ENCODE results near the gene PREX1.

PREX1 gene

GRCh38 chr20:48584391-48585060 is 243.3 kb downstream of the PREX1 start:
- no peaks in the 10 kb centered on the region for H3K36me3 ChIP-seq (replicated peaks in 1 of 2; ENCODE audit: control insufficient read depth in 2 of 2, insufficient read depth in 2 of 2, low read length in 2 of 2)
- H3K14ac ChIP-seq (ENCODE audit: low read length): no peak overlapping the region
- no peak overlapping the region for H3K4me3 ChIP-seq (ENCODE audit: low read length in 2 of 2)
- H2AK5ac ChIP-seq (ENCODE audit: low read depth, low read length): no peak overlapping the region
- no peak overlapping the region for H3K9ac ChIP-seq (ENCODE audit: low read depth, low read length, poor library complexity)
- H3K4ac ChIP-seq (ENCODE audit: low read length): no peak overlapping the region
- H2BK12ac ChIP-seq (ENCODE audit: low read length): no peak overlapping the region
- WGBS, 2 donors (ENCODE audit: extremely low coverage in 2 of 2, insufficient read length in 2 of 2, insufficient replicate concordance in 1 of 2): no CpG with 5 or more reads among the region's 8 CpGs
- no peaks in the 10 kb centered on the region for H3K9me3 ChIP-seq (replicated peaks in 1 of 2; ENCODE audit: control insufficient read depth in 2 of 2, insufficient read depth in 1 of 2, low read depth in 1 of 2, low read length in 2 of 2)
- H3K79me1 ChIP-seq (ENCODE audit: low read depth, low read length): no peaks in the 10 kb centered on the region
- peaks cover 0 to 9% (median 0%) of the 10 kb centered on the region in 3 experiments for H3K27me3 ChIP-seq (ENCODE audit: control insufficient read depth in 3 of 3, insufficient read depth in 3 of 3, low read depth in 1 of 3, low read length in 3 of 3)
- H2AFZ ChIP-seq (ENCODE audit: low read length): no peak overlapping the region
- no peak for DNase-seq (ENCODE audit: low spot score)
- peaks cover 0 to 1% of the 10 kb centered on the region in 2 donors for H3K4me1 ChIP-seq (ENCODE audit: control insufficient read depth in 2 of 2, insufficient read depth in 1 of 2, low read depth in 1 of 2, low read length in 2 of 2)
- no peak overlapping the region for H4K8ac ChIP-seq (ENCODE audit: low read depth, low read length)
- H4K91ac ChIP-seq (ENCODE audit: low read depth, low read length, poor library complexity): no peak overlapping the region
- H2BK120ac ChIP-seq (ENCODE audit: low read depth, low read length): no peak overlapping the region
- H3K23ac ChIP-seq (ENCODE audit: low read depth, low read length, poor library complexity): no peak overlapping the region
- H2BK5ac ChIP-seq (ENCODE audit: low read length): no peak overlapping the region
- H3K18ac ChIP-seq (ENCODE audit: low read length): no peak overlapping the region
- H3K4me2 ChIP-seq (ENCODE audit: insufficient read depth, low read length, poor library complexity, severe bottlenecking): no peak overlapping the region
- H2BK15ac ChIP-seq (ENCODE audit: low read length): no peak overlapping the region
- no peak overlapping the region for H3K27ac ChIP-seq (replicated peaks; ENCODE audit: low read length)

- Histone ChIP-seq H3K9me3 (replicated peaks in 1 of 2; ENCODE audit: control insufficient read depth in 2 of 2, insufficient read depth in 1 of 2, low read depth in 1 of 2, low read length in 2 of 2) (no peaks in the 10 kb centered on the region), H2AK5ac (ENCODE audit: low read depth, low read length) (peak overlapping the region; percentile 35), H3K4ac (ENCODE audit: low read length) (no peak overlapping the region), H2BK12ac (ENCODE audit: low read length) (no peak overlapping the region), H4K8ac (ENCODE audit: low read depth, low read length) (no peak overlapping the region), H3K27ac (replicated peaks; ENCODE audit: low read length) (no peak overlapping the region), H4K91ac (ENCODE audit: low read depth, low read length, poor library complexity) (no peak overlapping the region), H3K4me1 (ENCODE audit: control insufficient read depth in 2 of 2, insufficient read depth in 1 of 2, low read depth in 1 of 2, low read length in 2 of 2) (peaks cover 0 to 1% of the 10 kb centered on the region in 2 donors), H3K27me3 (ENCODE audit: control insufficient read depth in 3 of 3, insufficient read depth in 3 of 3, low read depth in 1 of 3, low read length in 3 of 3) (peaks cover 0 to 9% (median 0%) of the 10 kb centered on the region in 3 experiments), H3K79me1 (ENCODE audit: low read depth, low read length) (no peaks in the 10 kb centered on the region), H2BK120ac (ENCODE audit: low read depth, low read length) (no peak overlapping the region), H2BK15ac (ENCODE audit: low read length) (no peak overlapping the region), H3K23ac (ENCODE audit: low read depth, low read length, poor library complexity) (no peak overlapping the region), H3K4me2 (ENCODE audit: insufficient read depth, low read length, poor library complexity, severe bottlenecking) (no peak overlapping the region), H3K4me3 (ENCODE audit: low read length in 2 of 2) (no peak overlapping the region), H2BK5ac (ENCODE audit: low read length) (no peak overlapping the region), H3K36me3 (replicated peaks in 1 of 2; ENCODE audit: control insufficient read depth in 2 of 2, insufficient read depth in 2 of 2, low read length in 2 of 2) (no peaks in the 10 kb centered on the region), H3K14ac (ENCODE audit: low read length) (no peak overlapping the region), H3K18ac (ENCODE audit: low read length) (peak overlapping the region; percentile 32), H2AFZ (ENCODE audit: low read length) (no peak overlapping the region), H3K9ac (ENCODE audit: low read depth, low read length, poor library complexity) (no peak overlapping the region)
- no CpG with 5 or more reads among the region's 11 CpGs for WGBS, 2 donors (ENCODE audit: extremely low coverage in 2 of 2, insufficient read length in 2 of 2, insufficient replicate concordance in 1 of 2)
- no peak for DNase-seq (ENCODE audit: low spot score)
Measured at GRCh38 chr20:48583801-48584200, 244.0 kb downstream of the PREX1 start.

- DNase-seq (ENCODE audit: low spot score): no peak
- H3K18ac ChIP-seq (ENCODE audit: low read length): no peak overlapping the region
- H3K36me3 ChIP-seq (replicated peaks in 1 of 2; ENCODE audit: control insufficient read depth in 2 of 2, insufficient read depth in 2 of 2, low read length in 2 of 2): no peaks in the 10 kb centered on the region
- H2BK5ac ChIP-seq (ENCODE audit: low read length): no peak overlapping the region
- no peak overlapping the region for H3K23ac ChIP-seq (ENCODE audit: low read depth, low read length, poor library complexity)
- no peak overlapping the region for H3K4ac ChIP-seq (ENCODE audit: low read length)
- H3K4me3 ChIP-seq (ENCODE audit: low read length in 2 of 2): no peak overlapping the region
- WGBS, 2 donors (ENCODE audit: extremely low coverage in 2 of 2, insufficient read length in 2 of 2, insufficient replicate concordance in 1 of 2): no CpG with 5 or more reads among the region's 11 CpGs
- H3K9ac ChIP-seq (ENCODE audit: low read depth, low read length, poor library complexity): no peak overlapping the region
- no peak overlapping the region for H2AFZ ChIP-seq (ENCODE audit: low read length)
- no peak overlapping the region for H4K8ac ChIP-seq (ENCODE audit: low read depth, low read length)
- no peaks in the 10 kb centered on the region for H3K79me1 ChIP-seq (ENCODE audit: low read depth, low read length)
- no peak overlapping the region for H2AK5ac ChIP-seq (ENCODE audit: low read depth, low read length)
- H3K27ac ChIP-seq (replicated peaks; ENCODE audit: low read length): no peak overlapping the region
- H3K27me3 ChIP-seq (ENCODE audit: control insufficient read depth in 3 of 3, insufficient read depth in 3 of 3, low read depth in 1 of 3, low read length in 3 of 3): peaks cover 0 to 9% (median 0%) of the 10 kb centered on the region in 3 experiments
- no peak overlapping the region for H2BK120ac ChIP-seq (ENCODE audit: low read depth, low read length)
- no peak overlapping the region for H2BK12ac ChIP-seq (ENCODE audit: low read length)
- no peak overlapping the region for H4K91ac ChIP-seq (ENCODE audit: low read depth, low read length, poor library complexity)
- H2BK15ac ChIP-seq (ENCODE audit: low read length): no peak overlapping the region
- H3K14ac ChIP-seq (ENCODE audit: low read length): no peak overlapping the region
- H3K4me1 ChIP-seq (ENCODE audit: control insufficient read depth in 2 of 2, insufficient read depth in 1 of 2, low read depth in 1 of 2, low read length in 2 of 2): peaks cover 0 to 1% of the 10 kb centered on the region in 2 donors
- no peak overlapping the region for H3K4me2 ChIP-seq (ENCODE audit: insufficient read depth, low read length, poor library complexity, severe bottlenecking)
- H3K9me3 ChIP-seq (replicated peaks in 1 of 2; ENCODE audit: control insufficient read depth in 2 of 2, insufficient read depth in 1 of 2, low read depth in 1 of 2, low read length in 2 of 2): no peaks in the 10 kb centered on the region
Measured at GRCh38 chr20:48583171-48583570, 244.6 kb downstream of the PREX1 start.

- Histone ChIP-seq H3K27me3 (ENCODE audit: control insufficient read depth in 3 of 3, insufficient read depth in 3 of 3, low read depth in 1 of 3, low read length in 3 of 3) (peaks cover 0 to 9% (median 0%) of the 10 kb centered on the region in 3 experiments), H2AFZ (ENCODE audit: low read length) (no peak overlapping the region), H3K27ac (replicated peaks; ENCODE audit: low read length) (no peak overlapping the region), H4K8ac (ENCODE audit: low read depth, low read length) (no peak overlapping the region), H3K79me1 (ENCODE audit: low read depth, low read length) (no peaks in the 10 kb centered on the region), H3K9me3 (replicated peaks in 1 of 2; ENCODE audit: control insufficient read depth in 2 of 2, insufficient read depth in 1 of 2, low read depth in 1 of 2, low read length in 2 of 2) (no peaks in the 10 kb centered on the region), H3K18ac (ENCODE audit: low read length) (no peak overlapping the region), H2BK12ac (ENCODE audit: low read length) (no peak overlapping the region), H3K4ac (ENCODE audit: low read length) (no peak overlapping the region), H3K4me3 (ENCODE audit: low read length in 2 of 2) (no peak overlapping the region), H2BK5ac (ENCODE audit: low read length) (no peak overlapping the region), H3K23ac (ENCODE audit: low read depth, low read length, poor library complexity) (no peak overlapping the region), H3K9ac (ENCODE audit: low read depth, low read length, poor library complexity) (no peak overlapping the region), H3K36me3 (replicated peaks in 1 of 2; ENCODE audit: control insufficient read depth in 2 of 2, insufficient read depth in 2 of 2, low read length in 2 of 2) (no peaks in the 10 kb centered on the region), H2BK120ac (ENCODE audit: low read depth, low read length) (no peak overlapping the region), H3K4me2 (ENCODE audit: insufficient read depth, low read length, poor library complexity, severe bottlenecking) (no peak overlapping the region), H3K14ac (ENCODE audit: low read length) (no peak overlapping the region), H2BK15ac (ENCODE audit: low read length) (no peak overlapping the region), H4K91ac (ENCODE audit: low read depth, low read length, poor library complexity) (no peak overlapping the region), H2AK5ac (ENCODE audit: low read depth, low read length) (no peak overlapping the region), H3K4me1 (ENCODE audit: control insufficient read depth in 2 of 2, insufficient read depth in 1 of 2, low read depth in 1 of 2, low read length in 2 of 2) (peaks cover 0 to 1% of the 10 kb centered on the region in 2 donors)
- DNase-seq (ENCODE audit: low spot score): no peak
- no CpG with 5 or more reads among the region's 5 CpGs for WGBS, 2 donors (ENCODE audit: extremely low coverage in 2 of 2, insufficient read length in 2 of 2, insufficient replicate concordance in 1 of 2)
Measured at GRCh38 chr20:48582673-48582985, 245.2 kb downstream of the PREX1 start.
